Activated T-cell treated with anti-CD3 and anti-CD28 coated beads, Interleukin-2, amount 50 U/mL, for 48 hours (primary cell): ENCODE measurements around the gene BAIAP2L1.

ENCODE experiments used
- DNase-seq, 2 experiments: peaks; one replicate each; pipeline ENCODE4 v3.0.0-alpha.2; 2020

Gene BAIAP2L1

GRCh38 chr7:98357751-98358161, 43.1 kb downstream of the BAIAP2L1 start:
- DNase-seq: no peak

- no peak for DNase-seq
These were observed 45.7 kb downstream of the BAIAP2L1 start for GRCh38 chr7:98355250-98355538.

- no peak for DNase-seq
These were observed 46.2 kb downstream of the BAIAP2L1 start for GRCh38 chr7:98354511-98355249.

GRCh38 chr7:98354052-98354451, 46.8 kb downstream of the BAIAP2L1 start:
- DNase-seq: no peak

- no peak for DNase-seq
These were observed 48.3 kb downstream of the BAIAP2L1 start for GRCh38 chr7:98352621-98353020.

GRCh38 chr7:98351136-98351535, 49.8 kb downstream of the BAIAP2L1 start:
- no peak for DNase-seq

- no peak for DNase-seq
These were observed 52.0 kb downstream of the BAIAP2L1 start for GRCh38 chr7:98348726-98349474.

GRCh38 chr7:98346515-98347069, 54.3 kb downstream of the BAIAP2L1 start:
- no peak for DNase-seq

GRCh38 chr7:98341106-98341505, 59.8 kb downstream of the BAIAP2L1 start:
- no peak for DNase-seq

- DNase-seq: no peak
These were observed 61.8 kb downstream of the BAIAP2L1 start for GRCh38 chr7:98339043-98339442.

- DNase-seq: no peak
These were observed 62.4 kb downstream of the BAIAP2L1 start for GRCh38 chr7:98338441-98338840.

GRCh38 chr7:98335411-98335977, 65.4 kb downstream of the BAIAP2L1 start:
- DNase-seq: no peak

GRCh38 chr7:98334081-98334480, 66.8 kb downstream of the BAIAP2L1 start:
- no peak for DNase-seq

- DNase-seq: no peak
These were observed 69.9 kb downstream of the BAIAP2L1 start for GRCh38 chr7:98330926-98331529.

GRCh38 chr7:98329791-98330373, 71.0 kb downstream of the BAIAP2L1 start:
- no peak for DNase-seq

GRCh38 chr7:98329100-98329790, 71.6 kb downstream of the BAIAP2L1 start:
- no peak for DNase-seq

GRCh38 chr7:98324782-98325181, 76.1 kb downstream of the BAIAP2L1 start:
- DNase-seq: no peak

GRCh38 chr7:98323597-98324322, 77.1 kb downstream of the BAIAP2L1 start:
- DNase-seq: no peak

- no peak for DNase-seq
These were observed 78.3 kb downstream of the BAIAP2L1 start for GRCh38 chr7:98322331-98323270.

- DNase-seq: no peak
These were observed 79.6 kb downstream of the BAIAP2L1 start for GRCh38 chr7:98321301-98321700.

GRCh38 chr7:98319176-98319575, 81.7 kb downstream of the BAIAP2L1 start:
- DNase-seq: no peak
